Measurements from ENCODE around the gene CACNG1. TPM values are rescaled to one million over a fixed set of nuclear protein-coding genes. Genes with fewer than 3 reads are reported as not detected.
"Not testable (repeated sequence)": the region's sequence is repeated elsewhere in the genome, so short reads cannot be mapped to it uniquely, and the experiment has no call there.

CACNG1 gene
- total RNA-seq, 4 donors from 2014 or later, result not detected

GRCh38 chr17:67090341-67090740, 46.0 kb downstream of the CACNG1 start:
- Histone ChIP-seq H3K27ac (no peak overlapping the region), H3K9me3 (no peaks in the 10 kb centered on the region), H3K36me3 (peaks cover 17% of the 10 kb centered on the region), H3K27me3 (no peaks in the 10 kb centered on the region), H3K4me3 (no peak overlapping the region), H3K4me1 (no peaks in the 10 kb centered on the region)
- no peak for DNase-seq (ENCODE audit: low spot score in 2 of 2)
- TF ChIP-seq EP300 (IDR thresholded peaks at IDR 0.05) (no peak), POLR2AphosphoS5 (IDR thresholded peaks at IDR 0.05) (no peak), POLR2A (IDR thresholded peaks at IDR 0.05) (no peak)
- TF ChIP-seq, protein P1, sequence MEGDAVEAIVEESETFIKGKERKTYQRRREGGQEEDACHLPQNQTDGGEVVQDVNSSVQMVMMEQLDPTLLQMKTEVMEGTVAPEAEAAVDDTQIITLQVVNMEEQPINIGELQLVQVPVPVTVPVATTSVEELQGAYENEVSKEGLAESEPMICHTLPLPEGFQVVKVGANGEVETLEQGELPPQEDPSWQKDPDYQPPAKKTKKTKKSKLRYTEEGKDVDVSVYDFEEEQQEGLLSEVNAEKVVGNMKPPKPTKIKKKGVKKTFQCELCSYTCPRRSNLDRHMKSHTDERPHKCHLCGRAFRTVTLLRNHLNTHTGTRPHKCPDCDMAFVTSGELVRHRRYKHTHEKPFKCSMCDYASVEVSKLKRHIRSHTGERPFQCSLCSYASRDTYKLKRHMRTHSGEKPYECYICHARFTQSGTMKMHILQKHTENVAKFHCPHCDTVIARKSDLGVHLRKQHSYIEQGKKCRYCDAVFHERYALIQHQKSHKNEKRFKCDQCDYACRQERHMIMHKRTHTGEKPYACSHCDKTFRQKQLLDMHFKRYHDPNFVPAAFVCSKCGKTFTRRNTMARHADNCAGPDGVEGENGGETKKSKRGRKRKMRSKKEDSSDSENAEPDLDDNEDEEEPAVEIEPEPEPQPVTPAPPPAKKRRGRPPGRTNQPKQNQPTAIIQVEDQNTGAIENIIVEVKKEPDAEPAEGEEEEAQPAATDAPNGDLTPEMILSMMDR (IDR thresholded peaks at IDR 0.05), result no peak

GRCh38 chr17:67092291-67092690, 47.9 kb downstream of the CACNG1 start:
- Histone ChIP-seq H3K36me3 (peaks cover 3% of the 10 kb centered on the region), H3K27me3 (no peaks in the 10 kb centered on the region), H3K9me3 (no peaks in the 10 kb centered on the region), H3K4me1 (no peaks in the 10 kb centered on the region), H3K4me3 (no peak overlapping the region), H3K27ac (no peak overlapping the region)
- DNase-seq (ENCODE audit: low spot score in 2 of 2), result no peak
- TF ChIP-seq POLR2AphosphoS5 (IDR thresholded peaks at IDR 0.05) (no peak), POLR2A (IDR thresholded peaks at IDR 0.05) (no peak), EP300 (IDR thresholded peaks at IDR 0.05) (no peak)
- TF ChIP-seq, protein P1 (IDR thresholded peaks at IDR 0.05), result no peak
- WGBS, result 90% methylated on average over 5 of the region's 5 CpGs

DNA sequence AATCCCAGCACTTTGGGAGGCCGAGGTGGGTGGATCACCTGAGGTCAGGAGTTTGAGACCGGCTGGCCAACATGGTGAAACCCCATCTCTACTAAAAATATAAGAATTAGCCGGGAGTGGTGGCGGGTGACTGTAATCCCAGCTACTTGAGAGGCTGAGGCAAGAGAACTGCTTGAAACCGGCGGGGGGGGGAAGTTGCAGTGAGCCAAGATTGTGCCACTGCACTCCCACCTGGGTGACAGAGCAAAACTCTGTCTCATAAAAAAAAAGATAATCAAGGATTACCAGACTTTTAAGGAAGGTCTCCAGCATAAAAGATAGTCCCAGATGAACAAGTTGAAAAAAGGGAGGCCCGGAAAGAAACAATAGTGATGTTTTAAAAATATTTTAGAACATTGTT, 48.4 kb downstream of the CACNG1 start:
- not testable (repeated sequence) for H3K4me1 ChIP-seq; H3K4me3 ChIP-seq; H3K27me3 ChIP-seq; H3K36me3 ChIP-seq; H3K9me3 ChIP-seq; DNase-seq (ENCODE audit: low spot score in 2 of 2); H3K27ac ChIP-seq
- WGBS, result 96% methylated on average over 7 of the region's 7 CpGs

DNA sequence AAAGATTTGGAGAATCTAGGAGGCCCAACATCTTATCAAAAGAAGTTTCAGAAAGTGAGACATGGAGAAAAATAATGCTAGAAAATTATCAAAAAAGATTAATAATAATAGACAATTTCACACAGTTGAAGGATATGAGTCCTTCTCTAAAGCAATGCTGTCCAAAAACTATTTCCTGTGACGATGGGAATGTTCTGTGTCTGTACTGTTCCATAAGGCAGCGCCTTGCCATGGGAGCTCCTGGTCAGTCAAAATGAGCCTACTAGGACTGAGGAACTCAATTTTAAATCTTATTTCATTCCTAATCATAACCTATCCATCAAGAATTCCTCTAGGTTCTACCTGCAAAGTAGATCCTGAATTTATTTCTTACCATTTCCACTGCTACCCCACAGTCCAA, 49.0 kb downstream of the CACNG1 start:
- Histone ChIP-seq H3K4me1 (no peaks in the 10 kb centered on the region), H3K27me3 (no peaks in the 10 kb centered on the region), H3K9me3 (no peaks in the 10 kb centered on the region), H3K27ac (no peak overlapping the region), H3K4me3 (no peak overlapping the region), H3K36me3 (peaks cover 1% of the 10 kb centered on the region)
- WGBS, result 90% methylated on average over 2 of the region's 2 CpGs
- DNase-seq (ENCODE audit: low spot score in 2 of 2), result no peak
- TF ChIP-seq EP300 (IDR thresholded peaks at IDR 0.05), result no peak
- TF ChIP-seq POLR2AphosphoS5 (IDR thresholded peaks at IDR 0.05), result no peak
- TF ChIP-seq POLR2A (IDR thresholded peaks at IDR 0.05), result no peak

- H3K36me3 ChIP-seq; H3K4me3 ChIP-seq; DNase-seq (ENCODE audit: low spot score in 2 of 2); H3K9me3 ChIP-seq; H3K27ac ChIP-seq; H3K27me3 ChIP-seq; H3K4me1 ChIP-seq: not testable (repeated sequence)
- WGBS, result 38% methylated on average over 1 of the region's 1 CpG
Observed at GRCh38 chr17:67095291-67095690, 50.9 kb downstream of the CACNG1 start.

- Histone ChIP-seq H3K4me3 (no peak overlapping the region), H3K9me3 (no peaks in the 10 kb centered on the region), H3K27ac (no peak overlapping the region), H3K27me3 (no peaks in the 10 kb centered on the region), H3K4me1 (no peaks in the 10 kb centered on the region), H3K36me3 (no peaks in the 10 kb centered on the region)
- WGBS, result 87% methylated on average over 1 of the region's 1 CpG
- DNase-seq (ENCODE audit: low spot score in 2 of 2), result no peak
- TF ChIP-seq POLR2A (IDR thresholded peaks at IDR 0.05), result no peak
- no peak for TF ChIP-seq EP300 (IDR thresholded peaks at IDR 0.05)
- TF ChIP-seq, protein P1 (IDR thresholded peaks at IDR 0.05), result no peak
- no peak for TF ChIP-seq POLR2AphosphoS5 (IDR thresholded peaks at IDR 0.05)
Observed at GRCh38 chr17:67095803-67096202, 51.4 kb downstream of the CACNG1 start.

DNA sequence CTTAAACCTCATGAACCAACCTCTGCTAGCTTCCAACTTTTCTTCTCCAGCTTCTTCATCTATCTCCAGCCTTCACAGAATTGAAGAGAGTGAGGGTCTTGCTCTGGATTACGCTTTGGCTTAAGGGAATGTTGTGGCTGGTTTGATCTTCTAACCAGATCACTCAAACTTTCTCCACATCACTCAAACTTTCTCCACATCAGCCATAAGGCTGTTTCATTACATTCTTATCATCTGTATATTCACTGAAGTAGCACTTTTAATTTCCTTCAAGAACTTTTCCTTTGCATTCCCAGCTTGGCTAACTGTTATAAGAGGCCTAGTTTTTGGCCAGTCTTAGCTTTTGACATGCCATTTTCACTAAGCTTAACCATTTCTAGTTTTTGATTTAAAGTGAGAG, 52.3 kb downstream of the CACNG1 start:
- Histone ChIP-seq H3K4me1 (no peaks in the 10 kb centered on the region), H3K27me3 (no peaks in the 10 kb centered on the region), H3K9me3 (no peaks in the 10 kb centered on the region), H3K27ac (no peak overlapping the region), H3K36me3 (no peaks in the 10 kb centered on the region), H3K4me3 (no peak overlapping the region)
- TF ChIP-seq POLR2A (IDR thresholded peaks at IDR 0.05) (no peak), POLR2AphosphoS5 (IDR thresholded peaks at IDR 0.05) (no peak), EP300 (IDR thresholded peaks at IDR 0.05) (no peak)
- TF ChIP-seq, protein P1 (IDR thresholded peaks at IDR 0.05), result no peak
- no peak for DNase-seq (ENCODE audit: low spot score in 2 of 2)
- 100% methylated on average over 1 of the region's 1 CpG for WGBS
